ENCODE results near the gene KCNK10. TPM values are rescaled to one million over a fixed set of nuclear protein-coding genes. Genes with fewer than 3 reads are reported as not detected.

Gene KCNK10
- total RNA-seq, 1 donor from 2014 or later, result not detected

DNA sequence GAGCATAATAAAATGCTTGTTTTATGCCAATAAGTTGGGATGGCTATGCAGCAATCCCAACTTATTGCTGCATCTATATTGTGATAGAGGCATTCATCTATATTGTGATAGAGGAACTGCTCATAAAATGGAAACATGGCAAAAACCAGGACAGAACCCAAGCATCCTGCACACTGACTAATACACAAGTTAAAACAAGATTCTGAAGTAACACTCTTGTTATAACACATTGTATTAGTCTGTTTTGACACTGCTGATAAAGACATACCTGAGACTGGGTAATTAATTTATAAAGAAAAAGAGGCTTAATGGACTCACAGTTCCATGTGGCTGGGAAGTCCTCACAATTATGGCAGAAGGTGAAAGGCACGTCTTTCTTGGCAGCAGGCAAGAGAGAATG is 36.8 kb downstream of the KCNK10 start:
- no peaks in the 10 kb centered on the region for H3K27me3 ChIP-seq
- no peak overlapping the region for H3K4me3 ChIP-seq
- H3K9me3 ChIP-seq, result no peaks in the 10 kb centered on the region
- H3K4me1 ChIP-seq, result no peaks in the 10 kb centered on the region
- intact Hi-C loops (cut with DNase I), result no loop called here
- H3K27ac ChIP-seq, result no peak overlapping the region
- DNase-seq (ENCODE audit: low spot score in 2 of 2), result no peak
- no peaks in the 10 kb centered on the region for H3K36me3 ChIP-seq
- TF ChIP-seq, protein P1, sequence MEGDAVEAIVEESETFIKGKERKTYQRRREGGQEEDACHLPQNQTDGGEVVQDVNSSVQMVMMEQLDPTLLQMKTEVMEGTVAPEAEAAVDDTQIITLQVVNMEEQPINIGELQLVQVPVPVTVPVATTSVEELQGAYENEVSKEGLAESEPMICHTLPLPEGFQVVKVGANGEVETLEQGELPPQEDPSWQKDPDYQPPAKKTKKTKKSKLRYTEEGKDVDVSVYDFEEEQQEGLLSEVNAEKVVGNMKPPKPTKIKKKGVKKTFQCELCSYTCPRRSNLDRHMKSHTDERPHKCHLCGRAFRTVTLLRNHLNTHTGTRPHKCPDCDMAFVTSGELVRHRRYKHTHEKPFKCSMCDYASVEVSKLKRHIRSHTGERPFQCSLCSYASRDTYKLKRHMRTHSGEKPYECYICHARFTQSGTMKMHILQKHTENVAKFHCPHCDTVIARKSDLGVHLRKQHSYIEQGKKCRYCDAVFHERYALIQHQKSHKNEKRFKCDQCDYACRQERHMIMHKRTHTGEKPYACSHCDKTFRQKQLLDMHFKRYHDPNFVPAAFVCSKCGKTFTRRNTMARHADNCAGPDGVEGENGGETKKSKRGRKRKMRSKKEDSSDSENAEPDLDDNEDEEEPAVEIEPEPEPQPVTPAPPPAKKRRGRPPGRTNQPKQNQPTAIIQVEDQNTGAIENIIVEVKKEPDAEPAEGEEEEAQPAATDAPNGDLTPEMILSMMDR (IDR thresholded peaks at IDR 0.05), result no peak

DNA sequence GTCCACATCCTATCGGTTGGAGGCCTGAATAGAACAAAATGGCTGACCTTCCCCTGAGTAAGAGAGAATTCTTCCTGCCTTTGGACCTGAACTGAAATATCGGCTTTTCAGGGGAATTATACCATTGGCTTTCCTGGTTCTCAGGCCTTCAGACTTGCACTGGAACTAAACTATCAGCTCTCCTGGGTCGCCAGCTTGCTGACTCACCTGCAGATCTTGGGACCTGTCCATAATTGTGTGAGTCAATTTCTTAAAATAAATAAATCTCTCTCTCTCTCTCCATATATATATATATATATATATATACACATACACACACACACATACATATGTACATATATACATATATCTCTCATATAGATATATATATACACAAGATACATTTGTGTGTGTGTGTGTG is 41.6 kb downstream of the KCNK10 start:
- Histone ChIP-seq H3K4me1 (no peaks in the 10 kb centered on the region), H3K9me3 (no peaks in the 10 kb centered on the region), H3K4me3 (no peak overlapping the region), H3K27ac (no peak overlapping the region), H3K27me3 (no peaks in the 10 kb centered on the region), H3K36me3 (no peaks in the 10 kb centered on the region)
- DNase-seq (ENCODE audit: low spot score in 2 of 2), result no peak
- TF ChIP-seq, protein P1 (IDR thresholded peaks at IDR 0.05), result no peak
- intact Hi-C loops (cut with DNase I), result no loop called here

DNA sequence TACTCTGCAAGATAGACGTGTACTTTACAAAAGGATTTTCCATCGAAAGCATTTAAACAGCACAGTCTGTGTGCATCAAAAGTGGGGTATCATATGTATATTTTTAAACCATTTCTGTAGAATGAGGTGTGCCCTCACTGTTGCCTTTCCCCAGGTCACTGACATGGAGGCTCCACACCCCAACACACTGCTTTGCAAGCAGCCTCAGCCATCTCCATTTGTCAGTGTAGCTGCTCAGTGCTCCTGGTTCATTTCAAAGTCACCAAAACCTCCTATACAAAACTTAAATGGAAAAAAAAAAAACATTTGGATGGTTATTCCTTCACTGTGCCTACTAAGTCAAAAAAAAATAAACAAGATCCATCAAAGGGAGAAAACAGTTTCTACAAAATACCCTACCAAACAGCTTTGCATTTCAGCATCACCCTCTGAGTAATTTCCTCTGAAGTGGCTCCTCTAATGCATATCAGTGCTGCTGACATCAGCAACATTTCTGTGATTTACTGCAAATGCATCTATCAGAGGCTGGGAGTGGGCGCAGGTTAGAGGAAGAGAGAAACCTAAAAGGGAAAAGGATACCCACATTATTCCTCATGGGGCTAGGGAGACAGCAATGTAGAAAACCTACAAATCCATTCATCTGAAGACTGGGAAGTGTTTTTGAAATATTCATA is 46.0 kb downstream of the KCNK10 start:
- intact Hi-C loops (cut with DNase I), result no loop called here
- H3K27ac ChIP-seq, result no peak overlapping the region
- TF ChIP-seq, protein P1 (IDR thresholded peaks at IDR 0.05), result no peak
- H3K36me3 ChIP-seq, result no peaks in the 10 kb centered on the region
- no peaks in the 10 kb centered on the region for H3K9me3 ChIP-seq
- no peaks in the 10 kb centered on the region for H3K4me1 ChIP-seq
- no peaks in the 10 kb centered on the region for H3K27me3 ChIP-seq
- no peak for DNase-seq (ENCODE audit: low spot score in 2 of 2)
- no peak overlapping the region for H3K4me3 ChIP-seq

DNA sequence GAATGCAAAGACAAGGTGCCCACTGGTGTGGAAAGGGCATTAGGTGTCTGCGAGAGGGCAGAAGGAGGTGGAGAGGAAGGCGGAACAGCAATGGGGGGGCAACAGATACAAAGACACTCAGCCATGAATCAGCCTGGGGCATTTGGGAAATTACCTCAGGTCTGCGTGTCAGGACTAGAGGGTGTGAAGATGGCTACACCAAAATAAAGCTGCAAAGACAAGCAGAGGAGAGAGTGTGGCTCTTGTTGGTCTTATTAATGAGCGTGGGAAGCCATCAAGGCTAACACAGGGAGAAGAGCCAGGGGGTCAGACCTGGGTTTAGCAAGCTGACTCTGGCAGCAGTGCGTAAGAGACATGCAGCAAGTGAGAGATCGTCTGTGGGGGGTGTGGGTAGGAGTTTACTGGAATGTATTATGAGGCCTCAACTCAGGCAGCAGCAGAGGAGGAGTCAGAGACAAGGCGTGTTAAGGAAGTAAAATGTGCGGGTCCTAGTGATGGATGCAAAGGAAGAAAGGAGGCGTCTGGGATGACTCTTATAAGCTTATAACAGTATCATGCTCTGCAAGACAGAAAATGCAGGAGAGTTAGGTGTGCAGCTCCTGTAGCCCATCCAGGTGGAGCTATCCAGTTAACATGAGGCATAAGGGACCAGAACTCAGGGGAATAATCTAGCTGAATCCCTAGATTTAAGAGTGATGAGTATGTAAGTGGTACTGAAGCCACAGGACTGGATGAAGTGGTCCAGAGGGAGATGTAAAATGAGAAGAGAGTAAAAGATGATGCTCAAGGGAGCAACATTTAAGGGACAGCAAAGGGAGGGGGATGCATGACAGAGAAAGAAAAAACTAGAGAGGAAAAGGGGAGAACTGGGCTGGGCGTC is 50.4 kb downstream of the KCNK10 start:
- no peaks in the 10 kb centered on the region for H3K27me3 ChIP-seq
- intact Hi-C loops (cut with DNase I), result no loop called here

DNA sequence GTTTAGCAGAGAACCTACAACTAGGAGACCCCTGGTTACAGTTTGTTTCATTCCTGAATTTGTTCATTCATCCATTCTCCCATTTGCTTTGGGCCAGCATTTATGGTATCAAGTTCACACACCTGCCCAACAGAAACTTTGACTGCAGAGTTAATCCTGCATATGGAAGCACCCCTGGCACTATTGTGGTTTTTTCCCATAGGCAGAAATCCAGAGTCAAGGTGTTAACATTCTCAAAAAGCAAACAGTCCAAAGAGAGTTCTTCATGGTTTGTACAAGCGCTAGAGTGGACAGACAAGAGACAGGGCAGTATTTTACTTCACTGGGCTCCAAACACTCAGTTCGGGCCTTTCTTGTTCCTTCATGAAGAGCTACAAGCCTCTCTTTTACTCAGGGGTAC is 51.9 kb downstream of the KCNK10 start:
- TF ChIP-seq, protein P1 (IDR thresholded peaks at IDR 0.05), result no peak
- no peaks in the 10 kb centered on the region for H3K27me3 ChIP-seq
- no peaks in the 10 kb centered on the region for H3K4me1 ChIP-seq
- H3K27ac ChIP-seq, result no peak overlapping the region
- no peak for DNase-seq (ENCODE audit: low spot score in 2 of 2)
- H3K36me3 ChIP-seq, result no peaks in the 10 kb centered on the region
- intact Hi-C loops (cut with DNase I), result no loop called here
- H3K4me3 ChIP-seq, result no peak overlapping the region
- no peaks in the 10 kb centered on the region for H3K9me3 ChIP-seq

More for the DNA sequence above, 50.4 kb downstream of the KCNK10 start:
- Histone ChIP-seq H3K27ac (no peak overlapping the region), H3K9me3 (no peaks in the 10 kb centered on the region), H3K4me1 (no peaks in the 10 kb centered on the region), H3K4me3 (no peak overlapping the region), H3K36me3 (no peaks in the 10 kb centered on the region)
- TF ChIP-seq, protein P1 (IDR thresholded peaks at IDR 0.05), result no peak
- no peak for DNase-seq (ENCODE audit: low spot score in 2 of 2)

All from ascending aorta (tissue), 2 donors.